Keratinocyte (primary cell): ENCODE data around the gene KCNMA1. TPM values are rescaled to one million over a fixed set of nuclear protein-coding genes. Genes with fewer than 3 reads are reported as not detected.

Experiments
- DNase-seq: peaks from one replicate; pipeline ENCODE4 v3.0.0-alpha.2; 2011; ENCODE audit warnings: low read depth, missing footprints, low spot score
- FAIRE-seq: peaks from 2 replicates; lab custom pipeline; 2011; peaks lifted over from hg19 to GRCh38; lab: Jason Lieb, UNC
- H2AFZ ChIP-seq: 2 replicates; pipeline ENCODE4 v1.6.0; 2012; ENCODE audit warnings: low read length, control low read depth, inconsistent platforms; ENCODE audit not compliant: control insufficient read depth
- H3K27ac ChIP-seq: 2 replicates; pipeline ENCODE4 v1.5.1; 2011; ENCODE audit warnings: low read length; ENCODE audit not compliant: control insufficient read depth, insufficient read depth
- H3K27me3 ChIP-seq: 3 replicates; pipeline ENCODE4 v1.6.0; 2011; ENCODE audit warnings: low read length; ENCODE audit not compliant: control insufficient read depth, insufficient read depth; ENCODE audit errors: extremely low read depth
- H3K36me3 ChIP-seq, 2 experiments: 2 replicates in 1 of 2; 3 replicates in 1 of 2; pipeline ENCODE4 v1.5.1; 2011; ENCODE audit warnings: low read length in 2 of 2, mild to moderate bottlenecking in 1 of 2; ENCODE audit not compliant: control insufficient read depth in 2 of 2, insufficient read depth in 2 of 2; ENCODE audit errors: extremely low read depth in 1 of 2
- H3K4me1 ChIP-seq: 3 replicates; pipeline ENCODE4 v1.5.1; 2011; ENCODE audit warnings: low read length; ENCODE audit not compliant: control insufficient read depth, insufficient read depth; ENCODE audit errors: extremely low read depth
- H3K4me2 ChIP-seq: 3 replicates; pipeline ENCODE4 v1.6.0; 2011; ENCODE audit warnings: low read depth, low read length; ENCODE audit not compliant: control insufficient read depth, insufficient read depth; ENCODE audit errors: extremely low read depth
- H3K4me3 ChIP-seq, 3 experiments: fragments of 200-600 bp in 1 of 3; sonication (generic) in 1 of 3; 2 replicates in 2 of 3; 3 replicates in 1 of 3; pipeline ENCODE4 v1.5.1; 2011 to 2016; ENCODE audit warnings: low read length in 3 of 3, mild to moderate bottlenecking in 3 of 3, control low read depth in 2 of 3, inconsistent platforms in 1 of 3, low read depth in 1 of 3, mixed read lengths in 1 of 3, mixed run types in 1 of 3, moderate library complexity in 1 of 3; ENCODE audit not compliant: control insufficient read depth in 2 of 3, insufficient read depth in 2 of 3; ENCODE audit errors: extremely low read depth in 1 of 3
- H3K79me2 ChIP-seq: 2 replicates; pipeline ENCODE4 v1.6.0; 2012; ENCODE audit warnings: low read length; ENCODE audit not compliant: control insufficient read depth, insufficient read depth
- H3K9ac ChIP-seq: 3 replicates; pipeline ENCODE4 v1.6.0; 2011; ENCODE audit warnings: low read length; ENCODE audit not compliant: control insufficient read depth, insufficient read depth; ENCODE audit errors: extremely low read depth
- H3K9me1 ChIP-seq: 3 replicates; pipeline ENCODE4 v1.6.0; 2011; ENCODE audit warnings: low read length; ENCODE audit not compliant: control insufficient read depth, insufficient read depth; ENCODE audit errors: extremely low read depth
- H3K9me3 ChIP-seq: 2 replicates; pipeline ENCODE4 v1.5.1; 2012; ENCODE audit warnings: low read depth, low read length; ENCODE audit not compliant: control insufficient read depth
- H4K20me1 ChIP-seq: 3 replicates; pipeline ENCODE4 v1.6.0; 2011; ENCODE audit warnings: low read length; ENCODE audit not compliant: control insufficient read depth, insufficient read depth; ENCODE audit errors: extremely low read depth
- CTCF ChIP-seq, 3 experiments: IDR thresholded peaks in 1 of 3; conservative IDR thresholded peaks in 1 of 3; optimal IDR thresholded peaks in 1 of 3; 2 replicates in 2 of 3; 3 replicates in 1 of 3; pipeline versions ENCODE3 to v1.5.1; 2011; ENCODE audit warnings: low read length in 3 of 3, mild to moderate bottlenecking in 3 of 3, moderate library complexity in 2 of 3, control low read depth in 1 of 3, inconsistent platforms in 1 of 3; ENCODE audit not compliant: insufficient read depth in 2 of 3; ENCODE audit errors: extremely low read depth in 1 of 3
- EZH2 ChIP-seq: IDR thresholded peaks from one replicate; pipeline ENCODE4 v1.6.1; 2012; ENCODE audit warnings: inconsistent platforms, mild to moderate bottlenecking, low read length, moderate library complexity
- dilution Hi-C: fragments of 300-500 bp; cut with MboI; formaldehyde crosslinking; loops from one replicate; pipeline ENCODE4 v1.7.0; 2020; ENCODE audit warnings: low sequenced_read_pairs; ENCODE audit not compliant: extremely low pct_ligation_motif_present
- polyA plus RNA-seq, 5 experiments: library from polyadenylated mRNA; depleted of rRNA in 3 of 5; stranded (reverse) in 3 of 5; stranded (forward) in 1 of 5; unstranded in 1 of 5; fragments of >200 nt; gene quantifications; 1 replicate in 1 of 5; 2 replicates in 3 of 5; 3 replicates in 1 of 5; pipeline versions ENCODE4 v1.2.1 to v1.2.3, GENCODE V29; 2011 to 2012; ENCODE audit warnings: missing spikeins in 2 of 5, low read depth in 1 of 5, low replicate concordance in 1 of 5

Gene KCNMA1
- polyA plus RNA-seq, 1 donor (not counting 4 experiments of a cell fraction or from before 2014, with no cell fraction given) = 6.3 TPM

- Histone ChIP-seq H4K20me1 (no peaks in the 10 kb centered on the region), H3K9me3 (no peaks in the 10 kb centered on the region), H3K27ac (no peak overlapping the region), H3K9me1 (no peaks in the 10 kb centered on the region), H3K79me2 (no peaks in the 10 kb centered on the region), H2AFZ (no peak overlapping the region), H3K4me1 (no peaks in the 10 kb centered on the region), H3K4me2 (no peak overlapping the region), H3K36me3 (no peaks in the 10 kb centered on the region), H3K9ac (no peak overlapping the region), H3K27me3 (no peaks in the 10 kb centered on the region), H3K4me3 (no peak overlapping the region)
- FAIRE-seq (no peak), DNase-seq (no peak)
- no peak for TF ChIP-seq CTCF (optimal IDR thresholded peaks at IDR 0.05 in 1 of 3, IDR thresholded peaks at IDR 0.05 in 1 of 3, conservative IDR thresholded peaks at IDR 0.05 in 1 of 3; ENCODE audit: extremely low read depth in 1 of 3, insufficient read depth in 2 of 3, low read length in 3 of 3)
- no peak for TF ChIP-seq EZH2
- dilution Hi-C loops = no loop called here
These were observed 355.4 kb downstream of the KCNMA1 start for GRCh38 chr10:77282163-77282562.

GRCh38 chr10:77281719-77282118 lies 355.9 kb downstream of the KCNMA1 start:
- no peak overlapping the region for H3K9ac ChIP-seq
- H3K4me3 ChIP-seq = no peak overlapping the region
- H3K79me2 ChIP-seq = no peaks in the 10 kb centered on the region
- no peaks in the 10 kb centered on the region for H3K36me3 ChIP-seq
- no peaks in the 10 kb centered on the region for H3K9me1 ChIP-seq
- H3K27me3 ChIP-seq = no peaks in the 10 kb centered on the region
- H3K9me3 ChIP-seq = no peaks in the 10 kb centered on the region
- no peak overlapping the region for H2AFZ ChIP-seq
- H3K4me1 ChIP-seq = no peaks in the 10 kb centered on the region
- dilution Hi-C loops = no loop called here
- TF ChIP-seq CTCF (optimal IDR thresholded peaks at IDR 0.05 in 1 of 3, IDR thresholded peaks at IDR 0.05 in 1 of 3, conservative IDR thresholded peaks at IDR 0.05 in 1 of 3; ENCODE audit: extremely low read depth in 1 of 3, insufficient read depth in 2 of 3, low read length in 3 of 3) (no peak), EZH2 (no peak)
- no peak overlapping the region for H3K27ac ChIP-seq
- DNase-seq (no peak), FAIRE-seq (no peak)
- H3K4me2 ChIP-seq = no peak overlapping the region
- no peaks in the 10 kb centered on the region for H4K20me1 ChIP-seq
